ENCODE results near the gene GRAMD4.

GRAMD4 gene

GRCh38 chr22:46676479-46676878 is 56.3 kb downstream of the GRAMD4 start:
- Mint-ChIP-seq H3K4me1 (ENCODE audit: low read depth) (peaks cover 18% of the 10 kb centered on the region), H3K27me3 (ENCODE audit: low read depth) (no peaks in the 10 kb centered on the region), H3K27ac (no peak overlapping the region), H3K4me3 (no peak overlapping the region), H3K9me3 (no peaks in the 10 kb centered on the region), H3K36me3 (ENCODE audit: low read depth) (peaks cover 3% of the 10 kb centered on the region)

- no peaks in the 10 kb centered on the region for H3K27me3 Mint-ChIP-seq (ENCODE audit: low read depth)
- no peak overlapping the region for H3K27ac Mint-ChIP-seq
- H3K4me1 Mint-ChIP-seq (ENCODE audit: low read depth) = peaks cover 18% of the 10 kb centered on the region
- no peaks in the 10 kb centered on the region for H3K9me3 Mint-ChIP-seq
- peaks cover 3% of the 10 kb centered on the region for H3K36me3 Mint-ChIP-seq (ENCODE audit: low read depth)
- H3K4me3 Mint-ChIP-seq = no peak overlapping the region
Measured at GRCh38 chr22:46676881-46677280, 56.7 kb downstream of the GRAMD4 start.

GRCh38 chr22:46677323-46678002 is 57.3 kb downstream of the GRAMD4 start:
- Mint-ChIP-seq H3K27me3 (ENCODE audit: low read depth) (no peaks in the 10 kb centered on the region), H3K4me1 (ENCODE audit: low read depth) (peaks cover 18% of the 10 kb centered on the region), H3K27ac (no peak overlapping the region), H3K9me3 (no peaks in the 10 kb centered on the region), H3K36me3 (ENCODE audit: low read depth) (peaks cover 3% of the 10 kb centered on the region), H3K4me3 (no peak overlapping the region)

GRCh38 chr22:46678003-46678657 is 57.9 kb downstream of the GRAMD4 start:
- peak overlapping the region; percentile 41 for H3K27ac Mint-ChIP-seq
- no peaks in the 10 kb centered on the region for H3K9me3 Mint-ChIP-seq
- no peaks in the 10 kb centered on the region for H3K27me3 Mint-ChIP-seq (ENCODE audit: low read depth)
- H3K4me1 Mint-ChIP-seq (ENCODE audit: low read depth) = peaks cover 18% of the 10 kb centered on the region
- H3K4me3 Mint-ChIP-seq = no peak overlapping the region
- H3K36me3 Mint-ChIP-seq (ENCODE audit: low read depth) = peaks cover 3% of the 10 kb centered on the region

GRCh38 chr22:46678785-46679700 is 58.9 kb downstream of the GRAMD4 start:
- no peaks in the 10 kb centered on the region for H3K9me3 Mint-ChIP-seq
- no peak overlapping the region for H3K27ac Mint-ChIP-seq
- H3K4me1 Mint-ChIP-seq (ENCODE audit: low read depth) = peaks cover 11% of the 10 kb centered on the region
- H3K36me3 Mint-ChIP-seq (ENCODE audit: low read depth) = peaks cover 5% of the 10 kb centered on the region
- H3K4me3 Mint-ChIP-seq = no peak overlapping the region
- no peaks in the 10 kb centered on the region for H3K27me3 Mint-ChIP-seq (ENCODE audit: low read depth)

- H3K36me3 Mint-ChIP-seq (ENCODE audit: low read depth) = peaks cover 2% of the 10 kb centered on the region
- no peak overlapping the region for H3K27ac Mint-ChIP-seq
- H3K4me3 Mint-ChIP-seq = no peak overlapping the region
- H3K4me1 Mint-ChIP-seq (ENCODE audit: low read depth) = peaks cover 5% of the 10 kb centered on the region
- no peaks in the 10 kb centered on the region for H3K27me3 Mint-ChIP-seq (ENCODE audit: low read depth)
- H3K9me3 Mint-ChIP-seq = no peaks in the 10 kb centered on the region
Measured at GRCh38 chr22:46679706-46680269, 59.6 kb downstream of the GRAMD4 start.

GRCh38 chr22:46681010-46681409 is 60.8 kb downstream of the GRAMD4 start:
- peaks cover 8% of the 10 kb centered on the region for H3K4me1 Mint-ChIP-seq (ENCODE audit: low read depth)
- H3K9me3 Mint-ChIP-seq = no peaks in the 10 kb centered on the region
- H3K4me3 Mint-ChIP-seq = no peak overlapping the region
- no peaks in the 10 kb centered on the region for H3K27me3 Mint-ChIP-seq (ENCODE audit: low read depth)
- peaks cover 6% of the 10 kb centered on the region for H3K36me3 Mint-ChIP-seq (ENCODE audit: low read depth)
- H3K27ac Mint-ChIP-seq = no peak overlapping the region

- no peak overlapping the region for H3K27ac Mint-ChIP-seq
- no peaks in the 10 kb centered on the region for H3K27me3 Mint-ChIP-seq (ENCODE audit: low read depth)
- peaks cover 14% of the 10 kb centered on the region for H3K4me1 Mint-ChIP-seq (ENCODE audit: low read depth)
- H3K9me3 Mint-ChIP-seq = no peaks in the 10 kb centered on the region
- H3K4me3 Mint-ChIP-seq = no peak overlapping the region
- peaks cover 13% of the 10 kb centered on the region for H3K36me3 Mint-ChIP-seq (ENCODE audit: low read depth)
Measured at GRCh38 chr22:46682011-46682731, 62.0 kb downstream of the GRAMD4 start.

- Mint-ChIP-seq H3K27me3 (ENCODE audit: low read depth) (no peaks in the 10 kb centered on the region), H3K4me1 (ENCODE audit: low read depth) (peaks cover 14% of the 10 kb centered on the region), H3K36me3 (ENCODE audit: low read depth) (peaks cover 20% of the 10 kb centered on the region), H3K9me3 (no peaks in the 10 kb centered on the region), H3K4me3 (no peak overlapping the region), H3K27ac (no peak overlapping the region)
Measured at GRCh38 chr22:46684706-46685105, 64.5 kb downstream of the GRAMD4 start.

- Mint-ChIP-seq H3K4me3 (no peak overlapping the region), H3K27ac (no peak overlapping the region), H3K27me3 (ENCODE audit: low read depth) (no peaks in the 10 kb centered on the region), H3K4me1 (ENCODE audit: low read depth) (peaks cover 14% of the 10 kb centered on the region), H3K36me3 (ENCODE audit: low read depth) (peaks cover 25% of the 10 kb centered on the region), H3K9me3 (no peaks in the 10 kb centered on the region)
Measured at GRCh38 chr22:46686221-46687047, 66.2 kb downstream of the GRAMD4 start.

GRCh38 chr22:46687048-46687444 is 66.9 kb downstream of the GRAMD4 start:
- Mint-ChIP-seq H3K4me3 (no peak overlapping the region), H3K36me3 (ENCODE audit: low read depth) (peaks cover 30% of the 10 kb centered on the region), H3K9me3 (no peaks in the 10 kb centered on the region), H3K27ac (no peak overlapping the region), H3K27me3 (ENCODE audit: low read depth) (no peaks in the 10 kb centered on the region), H3K4me1 (ENCODE audit: low read depth) (peaks cover 14% of the 10 kb centered on the region)

- Mint-ChIP-seq H3K27ac (no peak overlapping the region), H3K9me3 (no peaks in the 10 kb centered on the region), H3K36me3 (ENCODE audit: low read depth) (peaks cover 30% of the 10 kb centered on the region), H3K4me1 (ENCODE audit: low read depth) (peaks cover 14% of the 10 kb centered on the region), H3K27me3 (ENCODE audit: low read depth) (no peaks in the 10 kb centered on the region), H3K4me3 (no peak overlapping the region)
Measured at GRCh38 chr22:46687460-46687859, 67.3 kb downstream of the GRAMD4 start.

GRCh38 chr22:46688949-46689348 is 68.8 kb downstream of the GRAMD4 start:
- Mint-ChIP-seq H3K36me3 (ENCODE audit: low read depth) (peaks cover 30% of the 10 kb centered on the region), H3K4me1 (ENCODE audit: low read depth) (peaks cover 14% of the 10 kb centered on the region), H3K27ac (no peak overlapping the region), H3K4me3 (no peak overlapping the region), H3K27me3 (ENCODE audit: low read depth) (no peaks in the 10 kb centered on the region), H3K9me3 (no peaks in the 10 kb centered on the region)
